OCI-LY7 (cell line): Measurements from ENCODE around the gene COBL. TPM values are rescaled to one million over a fixed set of nuclear protein-coding genes. Genes with fewer than 3 reads are reported as not detected.

Experiments
- BruUV-seq: library from RNA; stranded (reverse); fragments of 400-500 nt; replicated peaks from 2 replicates; lab custom pipeline; 2021; lab: Mats Ljungman, UMichigan
- CTCF ChIA-PET: fragments of 300-600 bp; sonication (Branson Sonifier 250); formaldehyde crosslinking; loops from one replicate; lab custom pipeline; 2022; ENCODE audit warnings: antibody characterized with exemption; ENCODE audit not compliant: unreplicated experiment; lab: Charles Lee
- POLR2A ChIA-PET: fragments of 300-600 bp; sonication (Branson Sonifier 250); formaldehyde crosslinking; loops from one replicate; lab custom pipeline; 2022; ENCODE audit warnings: antibody characterized with exemption; lab: Charles Lee
- DNase-seq: peaks from one replicate; pipeline ENCODE4 v3.0.0-alpha.2; 2015; ENCODE audit warnings: low spot score
- H2AFZ ChIP-seq: fragments of 200-600 bp; sonication (generic), shearing (Covaris generic); 2 replicates; pipeline ENCODE4 v1.6.1; 2014; ENCODE audit warnings: mild to moderate bottlenecking, antibody characterized with exemption, low read length, moderate library complexity
- H3K27ac ChIP-seq: fragments of 200-600 bp; sonication (generic); 2 replicates; pipeline ENCODE4 v1.5.1; 2014; ENCODE audit warnings: mixed run types, low read depth, mild to moderate bottlenecking, moderate library complexity, low read length, inconsistent platforms; ENCODE audit not compliant: poor library complexity, severe bottlenecking
- H3K36me3 ChIP-seq: fragments of 200-600 bp; sonication (generic); 2 replicates; pipeline ENCODE4 v1.6.1; 2014; ENCODE audit warnings: mild to moderate bottlenecking, antibody characterized with exemption, low read length, moderate library complexity, mixed read lengths; ENCODE audit not compliant: insufficient read depth
- H3K4me1 ChIP-seq: fragments of 200-600 bp; sonication (generic); 2 replicates; pipeline ENCODE4 v1.5.1; 2014; ENCODE audit warnings: mild to moderate bottlenecking, low read length; ENCODE audit not compliant: insufficient read depth, poor library complexity, severe bottlenecking
- H3K4me2 ChIP-seq: fragments of 200-600 bp; sonication (generic); 2 replicates; pipeline ENCODE4 v1.6.1; 2014; ENCODE audit warnings: mild to moderate bottlenecking, low read length
- H3K4me3 ChIP-seq: fragments of 200-600 bp; sonication (generic); 2 replicates; pipeline ENCODE4 v1.5.1; 2014; ENCODE audit warnings: mild to moderate bottlenecking, low read depth, low read length; ENCODE audit not compliant: poor library complexity, severe bottlenecking
- H3K79me2 ChIP-seq: fragments of 200-600 bp; sonication (generic); 2 replicates; pipeline ENCODE4 v1.6.1; 2016; ENCODE audit warnings: low read depth, mild to moderate bottlenecking, low read length, moderate library complexity, mixed read lengths; ENCODE audit not compliant: insufficient read depth
- H3K9me2 ChIP-seq: fragments of 200-600 bp; sonication (generic); 2 replicates; pipeline ENCODE4 v1.6.1; 2016; ENCODE audit warnings: mild to moderate bottlenecking, low read length, mixed read lengths; ENCODE audit not compliant: insufficient read depth
- H3K9me3 ChIP-seq: fragments of 200-600 bp; sonication (generic); 2 replicates; pipeline ENCODE4 v1.6.1; 2014; ENCODE audit warnings: mild to moderate bottlenecking, mixed run types, low read length, mixed read lengths
- H4K20me1 ChIP-seq: fragments of 200-600 bp; sonication (generic); 2 replicates; pipeline ENCODE4 v1.6.1; 2014; ENCODE audit warnings: mild to moderate bottlenecking, antibody characterized with exemption, low read length, moderate library complexity, mixed read lengths; ENCODE audit not compliant: insufficient read depth
- EZH2phosphoT487 ChIP-seq: fragments of 200-600 bp; sonication (generic); IDR thresholded peaks from 2 replicates; pipeline ENCODE4 v1.6.1; 2018; ENCODE audit warnings: low read depth, borderline replicate concordance, mild to moderate bottlenecking, mixed run types, antibody characterized with exemption, low read length, moderate library complexity, mixed read lengths
- intact Hi-C: fragments of 100-400 bp; cut with micrococcal nuclease; formaldehyde crosslinking; loops from one replicate; pipeline ENCODE4 v1.10.0; 2022; ENCODE audit not compliant: unreplicated experiment
- total RNA-seq, 2 experiments: library from RNA; depleted of rRNA in 1 of 2; stranded (reverse); fragments of >200 nt in 1 of 2; shearing (Covaris generic) in 1 of 2; gene quantifications; 2 replicates each; pipeline ENCODE4 v1.2.3, GENCODE V29; 2014 to 2022
- TF ChIP-seq, protein P1 (sequence below): fragments of 200-600 bp; sonication (generic); conservative IDR thresholded peaks from 2 replicates; pipeline ENCODE4 v1.5.1; 2014; ENCODE audit warnings: mild to moderate bottlenecking, antibody characterized with exemption, low read length, moderate library complexity, mixed read lengths

COBL gene
- total RNA-seq, 2 experiments from 2014 or later, result not detected

GRCh38 chr7:51234609-51235308, 81.8 kb downstream of the COBL start:
- H3K36me3 ChIP-seq, result no peaks in the 10 kb centered on the region
- H3K4me3 ChIP-seq, result no peak overlapping the region
- ChIA-PET CTCF (no interaction called here), POLR2A (no interaction called here)
- H3K79me2 ChIP-seq, result no peaks in the 10 kb centered on the region
- no peak overlapping the region for H2AFZ ChIP-seq
- no peaks in the 10 kb centered on the region for H3K9me3 ChIP-seq
- TF ChIP-seq, protein P1, sequence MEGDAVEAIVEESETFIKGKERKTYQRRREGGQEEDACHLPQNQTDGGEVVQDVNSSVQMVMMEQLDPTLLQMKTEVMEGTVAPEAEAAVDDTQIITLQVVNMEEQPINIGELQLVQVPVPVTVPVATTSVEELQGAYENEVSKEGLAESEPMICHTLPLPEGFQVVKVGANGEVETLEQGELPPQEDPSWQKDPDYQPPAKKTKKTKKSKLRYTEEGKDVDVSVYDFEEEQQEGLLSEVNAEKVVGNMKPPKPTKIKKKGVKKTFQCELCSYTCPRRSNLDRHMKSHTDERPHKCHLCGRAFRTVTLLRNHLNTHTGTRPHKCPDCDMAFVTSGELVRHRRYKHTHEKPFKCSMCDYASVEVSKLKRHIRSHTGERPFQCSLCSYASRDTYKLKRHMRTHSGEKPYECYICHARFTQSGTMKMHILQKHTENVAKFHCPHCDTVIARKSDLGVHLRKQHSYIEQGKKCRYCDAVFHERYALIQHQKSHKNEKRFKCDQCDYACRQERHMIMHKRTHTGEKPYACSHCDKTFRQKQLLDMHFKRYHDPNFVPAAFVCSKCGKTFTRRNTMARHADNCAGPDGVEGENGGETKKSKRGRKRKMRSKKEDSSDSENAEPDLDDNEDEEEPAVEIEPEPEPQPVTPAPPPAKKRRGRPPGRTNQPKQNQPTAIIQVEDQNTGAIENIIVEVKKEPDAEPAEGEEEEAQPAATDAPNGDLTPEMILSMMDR, result no peak
- no peak for TF ChIP-seq EZH2phosphoT487
- DNase-seq, result no peak
- H3K4me2 ChIP-seq, result no peak overlapping the region
- H4K20me1 ChIP-seq, result no peaks in the 10 kb centered on the region
- intact Hi-C loops, result no loop called here
- H3K4me1 ChIP-seq, result no peaks in the 10 kb centered on the region
- H3K9me2 ChIP-seq, result no peaks in the 10 kb centered on the region
- no TSS peak for BruUV-seq
- H3K27ac ChIP-seq, result no peak overlapping the region

GRCh38 chr7:51234139-51234538, 82.5 kb downstream of the COBL start:
- CTCF ChIA-PET, result no interaction called here
- BruUV-seq, result no TSS peak
- intact Hi-C loops, result no loop called here
- TF ChIP-seq, protein P1, result no peak
- TF ChIP-seq EZH2phosphoT487, result no peak
- no peak overlapping the region for H3K27ac ChIP-seq
- no peaks in the 10 kb centered on the region for H3K79me2 ChIP-seq
- POLR2A ChIA-PET, result no interaction called here
- H3K4me2 ChIP-seq, result no peak overlapping the region
- no peak overlapping the region for H3K4me3 ChIP-seq
- no peaks in the 10 kb centered on the region for H3K9me2 ChIP-seq
- H3K4me1 ChIP-seq, result no peaks in the 10 kb centered on the region
- DNase-seq, result no peak
- H3K9me3 ChIP-seq, result no peaks in the 10 kb centered on the region
- H3K36me3 ChIP-seq, result no peaks in the 10 kb centered on the region
- no peaks in the 10 kb centered on the region for H4K20me1 ChIP-seq
- H2AFZ ChIP-seq, result no peak overlapping the region

- no peak overlapping the region for H3K4me2 ChIP-seq
- no TSS peak for BruUV-seq
- H3K4me1 ChIP-seq, result no peaks in the 10 kb centered on the region
- H3K4me3 ChIP-seq, result no peak overlapping the region
- no peaks in the 10 kb centered on the region for H3K79me2 ChIP-seq
- intact Hi-C loops, result no loop called here
- no peaks in the 10 kb centered on the region for H3K9me2 ChIP-seq
- TF ChIP-seq, protein P1, result no peak
- no peak for TF ChIP-seq EZH2phosphoT487
- H2AFZ ChIP-seq, result no peak overlapping the region
- no peak overlapping the region for H3K27ac ChIP-seq
- no peaks in the 10 kb centered on the region for H4K20me1 ChIP-seq
- H3K9me3 ChIP-seq, result no peaks in the 10 kb centered on the region
- CTCF ChIA-PET, result no interaction called here
- H3K36me3 ChIP-seq, result no peaks in the 10 kb centered on the region
- POLR2A ChIA-PET, result no interaction called here
- no peak for DNase-seq
Measured at GRCh38 chr7:51233374-51233773, 83.2 kb downstream of the COBL start.
